Ascending aorta (tissue), 2 donors: ENCODE data around the gene DNAH3. TPM values are rescaled to one million over a fixed set of nuclear protein-coding genes. Genes with fewer than 3 reads are reported as not detected.
"Not testable (repeated sequence)": the region's sequence is repeated elsewhere in the genome, so short reads cannot be mapped to it uniquely, and the experiment has no call there.

Experiments
- DNase-seq, 2 donors: peaks; one replicate each; pipeline ENCODE4 v3.0.0-alpha.2; 2019; ENCODE audit warnings: low spot score in 2 of 2
- H3K27ac ChIP-seq, 2 donors: fragments of 200-600 bp; sonication (generic); one replicate each; pipeline ENCODE4 v1.5.1; 2016 to 2017; ENCODE audit warnings: mild to moderate bottlenecking in 1 of 2
- H3K27me3 ChIP-seq: fragments of 200-600 bp; sonication (generic); one replicate; pipeline ENCODE4 v1.5.1; 2017
- H3K36me3 ChIP-seq, 2 donors: fragments of 200-600 bp; sonication (generic); one replicate each; pipeline ENCODE4 v1.5.1; 2016
- H3K4me1 ChIP-seq, 2 donors: fragments of 200-600 bp; sonication (generic); one replicate each; pipeline ENCODE4 v1.5.1; 2016 to 2017; ENCODE audit warnings: mild to moderate bottlenecking in 1 of 2
- H3K4me3 ChIP-seq, 2 donors: fragments of 200-600 bp; sonication (generic); one replicate each; pipeline ENCODE4 v1.5.1; 2016 to 2017; ENCODE audit warnings: mild to moderate bottlenecking in 1 of 2
- H3K9me3 ChIP-seq, 2 donors: fragments of 200-600 bp; sonication (generic); one replicate each; pipeline ENCODE4 v1.5.1; 2016
- CTCF ChIP-seq, 3 experiments: fragments of 200-600 bp in 2 of 3; fragments of 450-650 bp in 1 of 3; sonication (generic) in 2 of 3; IDR thresholded peaks; one replicate each; pipeline ENCODE4 v1.5.1; 2016 to 2019; ENCODE audit warnings: antibody characterized with exemption in 3 of 3, mild to moderate bottlenecking in 1 of 3, moderate library complexity in 1 of 3
- intact Hi-C: fragments of 100-400 bp; cut with DNase I; formaldehyde crosslinking; loops from one replicate; pipeline ENCODE4 v1.15.1; 2023
- total RNA-seq: library from RNA; depleted of rRNA; stranded (reverse); fragments of >200 nt; gene quantifications from one replicate; pipeline ENCODE4 v1.1.0, GENCODE V29; 2016

DNAH3 gene
- total RNA-seq, 1 donor from 2014 or later, result 0.32 TPM

- Histone ChIP-seq H3K4me3 (peak overlapping the region in 1 of 2 donors; percentile 36), H3K36me3 (no peaks in the 10 kb centered on the region), H3K27me3 (no peaks in the 10 kb centered on the region), H3K27ac (peak overlapping the region; percentile 46 to 51), H3K9me3 (no peaks in the 10 kb centered on the region), H3K4me1 (no peaks in the 10 kb centered on the region)
- TF ChIP-seq CTCF (IDR thresholded peaks at IDR 0.05), result no peak
- no peak for DNase-seq
- intact Hi-C loops, result loop anchor here (5.0 kb wide), 1 partner anchor 85 kb away; no protein-coding TSS in a partner anchor
Observed at GRCh38 chr16:20952139-20952920, 198.3 kb downstream of the DNAH3 start.

GRCh38 chr16:20950294-20950693, 200.4 kb downstream of the DNAH3 start:
- no peak for TF ChIP-seq CTCF (IDR thresholded peaks at IDR 0.05)
- no peak for DNase-seq
- H3K9me3 ChIP-seq, result no peaks in the 10 kb centered on the region

GRCh38 chr16:20949660-20950059, 201.0 kb downstream of the DNAH3 start:
- Histone ChIP-seq H3K36me3 (no peaks in the 10 kb centered on the region), H3K9me3 (no peaks in the 10 kb centered on the region), H3K27me3 (no peaks in the 10 kb centered on the region), H3K4me1 (no peaks in the 10 kb centered on the region), H3K4me3 (no peak overlapping the region), H3K27ac (no peak overlapping the region)
- intact Hi-C loops, result loop anchor here (5.0 kb wide), 1 partner anchor 82 kb away; no protein-coding TSS in a partner anchor
- no peak for DNase-seq
- no peak for TF ChIP-seq CTCF (IDR thresholded peaks at IDR 0.05)

More at GRCh38 chr16:20950294-20950693, 200.4 kb downstream of the DNAH3 start:
- Histone ChIP-seq H3K4me3 (no peak overlapping the region), H3K27me3 (no peaks in the 10 kb centered on the region), H3K36me3 (no peaks in the 10 kb centered on the region), H3K4me1 (no peaks in the 10 kb centered on the region), H3K27ac (no peak overlapping the region)
- intact Hi-C loops, result loop anchor here (5.0 kb wide), 1 partner anchor 83 kb away; no protein-coding TSS in a partner anchor

GRCh38 chr16:20948444-20948843, 202.2 kb downstream of the DNAH3 start:
- Histone ChIP-seq H3K36me3 (no peaks in the 10 kb centered on the region), H3K9me3 (no peaks in the 10 kb centered on the region), H3K27me3 (no peaks in the 10 kb centered on the region), H3K4me1 (no peaks in the 10 kb centered on the region), H3K27ac (no peak overlapping the region), H3K4me3 (no peak overlapping the region)
- DNase-seq, result no peak
- intact Hi-C loops, result no loop called here
- TF ChIP-seq CTCF (IDR thresholded peaks at IDR 0.05), result no peak

- no peaks in the 10 kb centered on the region for H3K27me3 ChIP-seq
- intact Hi-C loops, result no loop called here
- no peak for TF ChIP-seq CTCF (IDR thresholded peaks at IDR 0.05)
- DNase-seq, result no peak
- H3K4me1 ChIP-seq, result no peaks in the 10 kb centered on the region
- no peaks in the 10 kb centered on the region for H3K36me3 ChIP-seq
- H3K9me3 ChIP-seq, result no peaks in the 10 kb centered on the region
- H3K27ac ChIP-seq, result no peak overlapping the region
- H3K4me3 ChIP-seq, result no peak overlapping the region
Observed at GRCh38 chr16:20946015-20946629, 204.5 kb downstream of the DNAH3 start.

GRCh38 chr16:20945575-20945875, 205.1 kb downstream of the DNAH3 start:
- not testable (repeated sequence) for H3K27me3 ChIP-seq, DNase-seq, H3K4me3 ChIP-seq, H3K9me3 ChIP-seq, H3K4me1 ChIP-seq, H3K27ac ChIP-seq, H3K36me3 ChIP-seq
- intact Hi-C loops, result loop anchor here (2.0 kb wide), 1 partner anchor 95 kb away; no protein-coding TSS in a partner anchor
